BLaER1 (cell line): ENCODE data around the gene TBL2.
A peak's percentile ranks its signal among the peaks of the same experiment; 100 is the strongest.

Experiments used
- H3K27ac ChIP-seq: shearing (Covaris generic); formaldehyde crosslinking; 2 replicates; pipeline ENCODE4 v1.8.1; 2022
- H3K27me3 ChIP-seq: shearing (Covaris generic); formaldehyde crosslinking; 2 replicates; pipeline ENCODE4 v1.8.1; 2022
- H3K36me3 ChIP-seq: shearing (Covaris generic); formaldehyde crosslinking; 2 replicates; pipeline ENCODE4 v1.8.1; 2022
- H3K4me1 ChIP-seq: shearing (Covaris generic); formaldehyde crosslinking; 2 replicates; pipeline ENCODE4 v1.8.1; 2022
- H3K4me2 ChIP-seq: shearing (Covaris generic); formaldehyde crosslinking; 2 replicates; pipeline ENCODE4 v1.8.1; 2022
- H3K4me3 ChIP-seq: shearing (Covaris generic); formaldehyde crosslinking; 2 replicates; pipeline ENCODE4 v1.8.1; 2022
- H3K9ac ChIP-seq: shearing (Covaris generic); formaldehyde crosslinking; 2 replicates; pipeline ENCODE4 v1.8.1; 2022
- H3K9me3 ChIP-seq: shearing (Covaris generic); formaldehyde crosslinking; 2 replicates; pipeline ENCODE4 v1.8.1; 2022
- H4K20me1 ChIP-seq: shearing (Covaris generic); formaldehyde crosslinking; 2 replicates; pipeline ENCODE4 v1.8.1; 2022
- Cebpa-rat ChIP-seq: shearing (Covaris generic); IDR thresholded peaks from 2 replicates; pipeline ENCODE4 v1.8.1; 2022

TBL2 gene

GRCh38 chr7:73606801-73607691, 28.7 kb upstream of the TBL2 start:
- Histone ChIP-seq H3K27ac (no peak overlapping the region), H3K4me3 (no peak overlapping the region), H3K27me3 (peaks cover 4% of the 10 kb centered on the region; the same call in 1 of the 2 replicates), H3K4me1 (peaks cover 14% of the 10 kb centered on the region), H3K36me3 (no peaks in the 10 kb centered on the region), H3K9ac (no peak overlapping the region; the same call in 1 of the 2 replicates), H3K4me2 (peak overlapping the region; percentile 69), H3K9me3 (no peaks in the 10 kb centered on the region), H4K20me1 (no peaks in the 10 kb centered on the region)
- TF ChIP-seq Cebpa-rat: no peak

- no peak for TF ChIP-seq Cebpa-rat
- Histone ChIP-seq H3K36me3 (no peaks in the 10 kb centered on the region), H3K4me1 (peaks cover 23% of the 10 kb centered on the region), H4K20me1 (no peaks in the 10 kb centered on the region), H3K4me3 (no peak overlapping the region), H3K9ac (no peak overlapping the region), H3K27ac (no peak overlapping the region), H3K4me2 (no peak overlapping the region), H3K9me3 (no peaks in the 10 kb centered on the region), H3K27me3 (peaks cover 4% of the 10 kb centered on the region; the same call in 1 of the 2 replicates)
Observed at GRCh38 chr7:73605601-73606220, 27.3 kb upstream of the TBL2 start.

GRCh38 chr7:73602721-73603651, 24.6 kb upstream of the TBL2 start:
- Histone ChIP-seq H3K4me1 (peaks cover 23% of the 10 kb centered on the region), H3K4me3 (no peak overlapping the region), H4K20me1 (no peaks in the 10 kb centered on the region), H3K27me3 (peaks cover 4% of the 10 kb centered on the region; the same call in 1 of the 2 replicates), H3K9ac (no peak overlapping the region), H3K4me2 (peak overlapping the region; percentile 26; the same call in 1 of the 2 replicates), H3K36me3 (no peaks in the 10 kb centered on the region), H3K9me3 (no peaks in the 10 kb centered on the region), H3K27ac (no peak overlapping the region)
- TF ChIP-seq Cebpa-rat: no peak

- peaks cover 18% of the 10 kb centered on the region for H3K4me1 ChIP-seq
- H3K9ac ChIP-seq: no peak overlapping the region
- TF ChIP-seq Cebpa-rat: no peak
- H3K4me3 ChIP-seq: no peak overlapping the region
- H3K4me2 ChIP-seq: no peak overlapping the region
- H4K20me1 ChIP-seq: no peaks in the 10 kb centered on the region
- no peaks in the 10 kb centered on the region for H3K9me3 ChIP-seq
- H3K27me3 ChIP-seq: no peaks in the 10 kb centered on the region
- no peaks in the 10 kb centered on the region for H3K36me3 ChIP-seq
- H3K27ac ChIP-seq: no peak overlapping the region
Observed at GRCh38 chr7:73599916-73600315, 21.5 kb upstream of the TBL2 start.

- no peaks in the 10 kb centered on the region for H4K20me1 ChIP-seq
Observed at GRCh38 chr7:73599151-73599882, 20.9 kb upstream of the TBL2 start.

GRCh38 chr7:73597978-73598782, 19.8 kb upstream of the TBL2 start:
- Histone ChIP-seq H3K9me3 (no peaks in the 10 kb centered on the region), H4K20me1 (no peaks in the 10 kb centered on the region), H3K27me3 (no peaks in the 10 kb centered on the region), H3K36me3 (no peaks in the 10 kb centered on the region), H3K9ac (no peak overlapping the region), H3K4me1 (peaks cover 18% of the 10 kb centered on the region), H3K27ac (no peak overlapping the region), H3K4me2 (no peak overlapping the region), H3K4me3 (no peak overlapping the region)
- no peak for TF ChIP-seq Cebpa-rat

More at GRCh38 chr7:73599151-73599882, 20.9 kb upstream of the TBL2 start:
- Histone ChIP-seq H3K4me3 (no peak overlapping the region), H3K4me2 (no peak overlapping the region), H3K27me3 (no peaks in the 10 kb centered on the region), H3K27ac (no peak overlapping the region), H3K4me1 (peaks cover 18% of the 10 kb centered on the region), H3K9me3 (no peaks in the 10 kb centered on the region), H3K36me3 (no peaks in the 10 kb centered on the region), H3K9ac (no peak overlapping the region)
- no peak for TF ChIP-seq Cebpa-rat

GRCh38 chr7:73596191-73597065, 18.0 kb upstream of the TBL2 start:
- no peak for TF ChIP-seq Cebpa-rat
- no peak overlapping the region for H3K9ac ChIP-seq
- no peak overlapping the region for H3K4me2 ChIP-seq
- no peak overlapping the region for H3K4me3 ChIP-seq
- no peak overlapping the region for H3K27ac ChIP-seq
- H4K20me1 ChIP-seq: no peaks in the 10 kb centered on the region
- H3K27me3 ChIP-seq: no peaks in the 10 kb centered on the region
- no peaks in the 10 kb centered on the region for H3K9me3 ChIP-seq
- no peaks in the 10 kb centered on the region for H3K36me3 ChIP-seq
- peaks cover 3% of the 10 kb centered on the region; the same call in 1 of the 2 replicates for H3K4me1 ChIP-seq

- no peak overlapping the region for H3K27ac ChIP-seq
- no peaks in the 10 kb centered on the region for H4K20me1 ChIP-seq
- H3K4me3 ChIP-seq: no peak overlapping the region
- no peaks in the 10 kb centered on the region for H3K9me3 ChIP-seq
- H3K4me2 ChIP-seq: no peak overlapping the region
- H3K36me3 ChIP-seq: no peaks in the 10 kb centered on the region
- H3K4me1 ChIP-seq: no peaks in the 10 kb centered on the region
- TF ChIP-seq Cebpa-rat: no peak
- H3K27me3 ChIP-seq: no peaks in the 10 kb centered on the region
- H3K9ac ChIP-seq: no peak overlapping the region
Observed at GRCh38 chr7:73595358-73595757, 17.0 kb upstream of the TBL2 start.
